ENCODE results near the gene PMEPA1. TPM values are rescaled to one million over a fixed set of nuclear protein-coding genes. Genes with fewer than 3 reads are reported as not detected.
A peak's percentile ranks its signal among the peaks of the same experiment; 100 is the strongest.

Gene PMEPA1
- total and polyA plus RNA-seq, 10 of the 15 experiments (the other 5 are each of a cell fraction or from before 2014, with no cell fraction given), result 0.02 to 0.10 (median 0.04) TPM; not detected in 3

DNA sequence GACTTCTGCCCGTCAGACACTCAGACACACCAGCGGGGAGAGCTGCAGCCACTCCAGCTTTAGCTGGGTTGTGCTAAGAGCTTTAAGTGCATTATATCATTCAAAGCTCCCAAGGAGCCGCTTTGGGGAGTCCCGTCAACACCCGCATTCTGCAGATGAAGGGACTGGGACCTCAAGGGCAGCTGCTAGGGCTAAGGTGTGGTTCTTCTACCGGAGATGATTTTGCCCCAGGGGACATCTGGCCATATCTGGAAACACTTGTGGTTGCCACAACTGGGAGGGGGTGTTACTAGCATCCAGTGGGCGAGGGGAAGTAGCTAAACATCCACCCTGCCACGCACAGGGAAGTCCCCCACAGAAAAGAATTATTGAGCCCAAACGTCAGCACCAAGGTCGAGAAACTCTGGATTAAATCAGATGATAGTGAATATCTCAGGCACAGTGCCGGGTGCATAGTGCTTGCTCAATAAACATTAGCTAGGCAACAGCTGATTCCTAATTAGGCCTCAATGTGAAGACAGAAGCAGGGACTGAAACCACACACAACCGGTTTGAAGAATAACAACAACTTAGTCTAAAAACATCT, 29.6 kb downstream of the PMEPA1 start (continued):
- peak; percentile 5; the same call in 1 of the 2 replicates for TF ChIP-seq ZNF24 (IDR thresholded peaks at IDR 0.05)
- TF ChIP-seq GATAD2B (conservative IDR thresholded peaks at IDR 0.05; ENCODE audit: low read depth), result peak; percentile 56
- TF ChIP-seq DPF2 (IDR thresholded peaks at IDR 0.05), result peak; percentile 87
- peak; percentile 96 for TF ChIP-seq TCF12 (IDR thresholded peaks at IDR 0.05; ENCODE audit: low read depth, low read length)
- TF ChIP-seq NFXL1 (IDR thresholded peaks at IDR 0.05; ENCODE audit: borderline replicate concordance), result no peak
- TF ChIP-seq ATF7 (IDR thresholded peaks at IDR 0.05; ENCODE audit: low read depth), result peak; percentile 77; the same call in 1 of the 2 replicates
- peak; percentile 71; the same call in 1 of the 3 replicates for TF ChIP-seq POU2F2 (IDR thresholded peaks at IDR 0.05; ENCODE audit: borderline replicate concordance, low read depth, low read length)
- no peak for TF ChIP-seq TCF7 (IDR thresholded peaks at IDR 0.05; ENCODE audit: borderline replicate concordance)
- peak; percentile 74 for TF ChIP-seq RELA (IDR thresholded peaks at IDR 0.05; ENCODE audit: borderline replicate concordance, partially characterized antibody)
- no peak for TF ChIP-seq RB1 (IDR thresholded peaks at IDR 0.05; ENCODE audit: borderline replicate concordance)
- no peak for TF ChIP-seq STAT1 (conservative IDR thresholded peaks at IDR 0.05)
- 0 out of 2 replicates have a peak, but pooled peaks have one; percentile 28 for TF ChIP-seq ZNF217 (IDR thresholded peaks at IDR 0.05)
- TF ChIP-seq NR2F1 (conservative IDR thresholded peaks at IDR 0.05), result peak; percentile 91
- 0 out of 2 replicates have a peak, but pooled peaks have one; percentile 10 for TF ChIP-seq HCFC1 (IDR thresholded peaks at IDR 0.05; ENCODE audit: low read length)
- TF ChIP-seq SMARCA5 (IDR thresholded peaks at IDR 0.05), result 0 out of 2 replicates have a peak, but pooled peaks have one; percentile 14
- peak; percentile 87 to 90 for TF ChIP-seq IKZF2 (IDR thresholded peaks at IDR 0.05)
- TF ChIP-seq NBN (IDR thresholded peaks at IDR 0.05), result peak; percentile 81
- peak; percentile 94 for TF ChIP-seq PAX5 (IDR thresholded peaks at IDR 0.05; ENCODE audit: borderline replicate concordance, low read depth, low read length)
- peak; percentile 65; the same call in 1 of the 2 replicates for TF ChIP-seq ZSCAN29 (IDR thresholded peaks at IDR 0.05)
- no peak; the same call in 1 of the 2 replicates for TF ChIP-seq FOXK2 (IDR thresholded peaks at IDR 0.05)
- TF ChIP-seq CREM (IDR thresholded peaks at IDR 0.05; ENCODE audit: low read depth), result peak; percentile 79
- TF ChIP-seq CBX5 (IDR thresholded peaks at IDR 0.05; ENCODE audit: low read depth), result no peak
- TF ChIP-seq EED (IDR thresholded peaks at IDR 0.05; ENCODE audit: low read depth), result peak; percentile 83
- TF ChIP-seq ZBED1 (IDR thresholded peaks at IDR 0.05; ENCODE audit: borderline replicate concordance), result peak; percentile 64; the same call in 1 of the 2 replicates
- TF ChIP-seq CHD1 (IDR thresholded peaks at IDR 0.05; ENCODE audit: low read depth, low read length), result no peak
- TF ChIP-seq CEBPB (IDR thresholded peaks at IDR 0.05; ENCODE audit: borderline replicate concordance in 1 of 2, low read depth in 2 of 2, low read length in 2 of 2), result 0 out of 4 replicates have a peak, but pooled peaks of 1 of the 2 experiments have one; percentile 7
- no peak for TF ChIP-seq NFYA (IDR thresholded peaks at IDR 0.05; ENCODE audit: borderline replicate concordance, low read depth, low read length)
- 0 out of 2 replicates have a peak, but pooled peaks have one; percentile 23 for TF ChIP-seq GABPA (IDR thresholded peaks at IDR 0.05; ENCODE audit: low read depth)
